T-helper 22 cell (primary cell): ENCODE measurements around the gene SH2D4B.

Experiments used
- DNase-seq: peaks from one replicate; pipeline ENCODE4 v3.0.0-alpha.2; 2020; ENCODE audit warnings: low read depth

Gene SH2D4B

DNA sequence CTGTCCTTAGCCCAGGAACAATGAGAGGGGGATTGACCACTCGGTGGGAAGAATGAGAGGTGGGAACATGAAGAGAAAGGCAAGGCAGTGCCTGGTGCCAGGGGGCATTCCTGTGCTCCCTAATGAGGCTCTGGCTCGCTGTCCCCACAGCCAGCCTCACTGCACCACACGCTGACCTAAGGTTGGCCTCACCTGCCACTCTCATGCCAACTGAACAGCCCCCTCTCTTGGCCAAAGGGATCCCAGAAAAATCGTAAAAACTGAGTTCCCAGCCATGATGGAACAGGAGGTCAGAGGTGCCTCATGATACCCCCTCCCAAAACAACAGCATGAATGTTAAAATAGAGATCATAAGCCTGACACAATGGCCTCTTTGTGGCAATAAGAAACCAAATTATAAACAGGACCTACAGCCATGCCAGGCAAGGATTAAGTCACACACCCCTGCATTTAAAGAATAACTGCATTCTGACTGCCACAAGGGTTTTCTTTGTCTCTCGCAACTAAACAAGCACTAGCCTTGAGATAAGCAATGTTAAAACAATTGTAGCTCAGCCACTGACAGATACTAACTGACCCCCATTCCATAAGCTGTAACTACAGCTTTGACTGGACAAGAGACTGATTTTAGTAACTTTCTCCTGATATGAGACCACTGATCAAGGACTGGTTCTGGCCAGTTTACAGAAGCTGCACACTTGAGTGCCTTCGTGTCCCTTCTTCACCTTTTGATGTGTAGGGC, 149.2 kb downstream of the SH2D4B start:
- no peak for DNase-seq

DNA sequence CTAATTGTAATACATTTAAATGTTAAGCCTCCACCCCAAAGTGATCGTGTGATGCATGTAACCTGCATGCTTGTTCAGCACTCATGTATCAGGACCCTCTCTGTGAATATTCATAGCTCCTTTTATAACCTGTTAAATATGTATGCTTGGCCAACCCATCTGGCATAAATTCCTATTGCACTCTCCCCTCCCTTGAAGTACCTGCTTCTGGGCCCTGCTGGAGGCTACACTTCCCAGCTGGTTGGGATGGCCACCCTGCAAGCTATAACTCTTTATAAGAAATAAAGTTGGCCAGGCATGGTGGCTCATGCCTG, 149.7 kb downstream of the SH2D4B start:
- no peak for DNase-seq

DNA sequence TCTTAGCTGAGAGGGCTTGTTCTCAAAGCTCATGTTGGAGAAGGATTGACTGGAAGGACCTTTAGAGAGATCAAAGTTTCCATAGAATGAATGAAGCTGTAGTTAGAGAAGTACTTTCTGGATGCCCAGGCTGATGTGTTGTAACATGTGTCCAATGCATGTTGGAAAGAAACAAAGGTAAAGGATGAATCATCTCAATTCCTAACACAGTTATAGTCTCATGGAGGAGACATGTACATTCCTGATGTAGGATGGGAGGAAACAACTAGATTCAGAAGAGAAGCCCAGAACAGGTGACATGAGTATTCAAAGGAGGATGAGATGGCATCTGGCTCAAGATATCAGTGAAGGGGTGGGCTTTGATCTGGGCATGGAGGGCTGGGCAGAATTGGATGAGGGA, 152.7 kb downstream of the SH2D4B start:
- DNase-seq, result no peak

DNA sequence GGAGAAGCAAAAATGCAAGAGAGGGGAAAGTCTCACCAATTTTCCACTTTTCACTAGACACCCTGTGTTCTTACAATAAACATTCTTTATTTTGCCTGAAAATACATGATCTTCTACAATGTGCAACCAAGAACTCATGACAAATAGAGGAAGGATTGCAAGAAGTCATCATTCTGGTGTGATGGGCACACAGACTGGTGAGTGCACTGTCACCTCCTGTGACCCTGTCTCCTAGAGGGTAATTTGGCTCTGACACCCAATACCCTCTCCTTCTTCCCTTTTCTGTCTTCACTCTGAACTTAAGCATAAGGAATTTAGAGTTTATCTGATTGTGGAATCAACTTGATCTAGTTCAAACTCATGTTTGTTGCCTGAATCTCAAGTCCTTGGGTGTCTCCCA, 153.7 kb downstream of the SH2D4B start:
- DNase-seq, result no peak

DNA sequence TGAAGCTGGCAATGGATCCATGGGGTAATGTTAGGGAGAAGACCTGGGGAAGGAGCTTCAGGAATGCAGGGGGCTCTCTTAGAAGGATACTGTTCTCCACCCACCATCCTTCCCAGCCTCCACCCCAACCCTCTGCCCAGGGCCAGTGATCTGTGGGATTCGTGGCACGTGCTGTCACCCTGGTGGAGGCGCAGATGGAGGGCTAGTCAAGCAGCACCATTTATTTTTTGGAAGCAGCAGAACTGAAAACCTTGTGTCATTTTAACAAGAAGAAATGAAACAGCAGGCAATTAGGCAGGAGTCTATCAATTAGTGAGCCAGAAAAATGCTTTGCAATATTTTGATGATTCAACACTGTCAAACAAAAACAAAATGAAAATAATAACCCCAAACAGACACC, 155.9 kb downstream of the SH2D4B start:
- DNase-seq, result no peak

DNA sequence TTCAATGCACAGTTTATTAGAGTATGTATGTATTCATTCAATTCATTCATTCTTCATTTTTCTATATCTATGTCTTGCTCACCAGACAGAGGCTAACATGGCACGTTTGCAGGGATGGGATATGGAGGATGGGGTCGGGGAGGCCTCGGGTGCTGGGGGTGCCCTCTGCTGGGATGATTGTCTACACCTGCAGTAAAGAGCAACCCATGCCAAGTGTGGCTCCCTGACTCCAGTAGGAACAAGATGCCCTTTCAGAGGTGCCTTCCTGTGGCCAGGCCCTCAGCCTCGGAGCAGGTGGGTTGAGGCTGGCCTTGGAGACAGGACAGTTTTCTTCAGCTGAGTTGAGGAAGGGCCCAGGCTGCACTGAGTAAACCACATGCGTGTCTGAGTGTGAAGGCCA, 157.2 kb downstream of the SH2D4B start:
- DNase-seq, result no peak
